Activated T-helper 17 cell treated with anti-CD3 and anti-CD28 coated beads, Interleukin-2, amount 50 U/mL, for 72 hours (primary cell): ENCODE data around the gene XRN2. TPM values are rescaled to one million over a fixed set of nuclear protein-coding genes. Genes with fewer than 3 reads are reported as not detected.
"Not testable (repeated sequence)": the region's sequence is repeated elsewhere in the genome, so short reads cannot be mapped to it uniquely, and the experiment has no call there.

Experiments
- ATAC-seq: fragments of 150-1000 bp; cut with Tn5 transposase; replicated peaks from 2 replicates; pipeline ENCODE4 v1.10.0; 2021; ENCODE audit warnings: mild to moderate bottlenecking, moderate library complexity
- H3K27ac Mint-ChIP-seq: one replicate; pipeline ENCODE4 v1.8.0; 2022; ENCODE audit warnings: mixed read lengths
- H3K27me3 Mint-ChIP-seq: one replicate; pipeline ENCODE4 v1.8.0; 2022; ENCODE audit warnings: mixed read lengths
- H3K36me3 Mint-ChIP-seq: one replicate; pipeline ENCODE4 v1.8.0; 2022; ENCODE audit warnings: low read depth, mild to moderate bottlenecking, mixed read lengths
- H3K4me1 Mint-ChIP-seq: one replicate; pipeline ENCODE4 v1.8.0; 2022; ENCODE audit warnings: mixed read lengths
- H3K4me3 Mint-ChIP-seq: one replicate; pipeline ENCODE4 v1.8.0; 2022; ENCODE audit warnings: mild to moderate bottlenecking, mixed read lengths
- H3K9me3 Mint-ChIP-seq: one replicate; pipeline ENCODE4 v1.8.0; 2022; ENCODE audit warnings: mixed read lengths
- total RNA-seq, 2 donors: library from RNA; stranded (reverse); gene quantifications; one replicate each; pipeline ENCODE4 v1.2.3, GENCODE V29; 2022

XRN2 gene
- total RNA-seq, 2 donors from 2014 or later = 42.9 to 82.3 TPM

GRCh38 chr20:21353236-21353635 is 50.1 kb downstream of the XRN2 start:
- no peak overlapping the region for H3K4me3 Mint-ChIP-seq
- no peaks in the 10 kb centered on the region for H3K27me3 Mint-ChIP-seq
- H3K9me3 Mint-ChIP-seq = no peaks in the 10 kb centered on the region
- peaks cover 81% of the 10 kb centered on the region for H3K36me3 Mint-ChIP-seq
- no peak for ATAC-seq
- no peak overlapping the region for H3K27ac Mint-ChIP-seq
- H3K4me1 Mint-ChIP-seq = no peaks in the 10 kb centered on the region

- no peaks in the 10 kb centered on the region for H3K4me1 Mint-ChIP-seq
- H3K27me3 Mint-ChIP-seq = no peaks in the 10 kb centered on the region
- H3K27ac Mint-ChIP-seq = no peak overlapping the region
- H3K9me3 Mint-ChIP-seq = no peaks in the 10 kb centered on the region
- H3K4me3 Mint-ChIP-seq = no peak overlapping the region
- H3K36me3 Mint-ChIP-seq = peaks cover 81% of the 10 kb centered on the region
- no peak for ATAC-seq
These were observed 52.9 kb downstream of the XRN2 start for GRCh38 chr20:21355981-21356380.

GRCh38 chr20:21356386-21356785 is 53.3 kb downstream of the XRN2 start:
- peaks cover 81% of the 10 kb centered on the region for H3K36me3 Mint-ChIP-seq
- H3K4me3 Mint-ChIP-seq = no peak overlapping the region
- no peak for ATAC-seq

GRCh38 chr20:21357844-21358243 is 54.7 kb downstream of the XRN2 start:
- no peak for ATAC-seq
- Mint-ChIP-seq H3K4me1 (peaks cover 5% of the 10 kb centered on the region), H3K27me3 (no peaks in the 10 kb centered on the region), H3K9me3 (no peaks in the 10 kb centered on the region), H3K36me3 (peaks cover 90% of the 10 kb centered on the region), H3K4me3 (no peak overlapping the region), H3K27ac (no peak overlapping the region)

More at GRCh38 chr20:21356386-21356785, 53.3 kb downstream of the XRN2 start:
- Mint-ChIP-seq H3K9me3 (no peaks in the 10 kb centered on the region), H3K4me1 (no peaks in the 10 kb centered on the region), H3K27ac (no peak overlapping the region), H3K27me3 (no peaks in the 10 kb centered on the region)

GRCh38 chr20:21358737-21359136 is 55.6 kb downstream of the XRN2 start:
- Mint-ChIP-seq H3K27me3 (no peaks in the 10 kb centered on the region), H3K4me3 (no peak overlapping the region), H3K4me1 (peaks cover 5% of the 10 kb centered on the region), H3K27ac (no peak overlapping the region), H3K36me3 (peaks cover 99% of the 10 kb centered on the region), H3K9me3 (no peaks in the 10 kb centered on the region)
- ATAC-seq = no peak

- H3K9me3 Mint-ChIP-seq = no peaks in the 10 kb centered on the region
- H3K27ac Mint-ChIP-seq = peak overlapping the region; percentile 23
- no peak for ATAC-seq
- H3K4me3 Mint-ChIP-seq = no peak overlapping the region
- H3K4me1 Mint-ChIP-seq = peaks cover 5% of the 10 kb centered on the region
- no peaks in the 10 kb centered on the region for H3K27me3 Mint-ChIP-seq
- peaks cover 99% of the 10 kb centered on the region for H3K36me3 Mint-ChIP-seq
These were observed 57.6 kb downstream of the XRN2 start for GRCh38 chr20:21360705-21361104.

- peaks cover 96% of the 10 kb centered on the region for H3K36me3 Mint-ChIP-seq
- ATAC-seq = no peak
- no peaks in the 10 kb centered on the region for H3K27me3 Mint-ChIP-seq
- H3K27ac Mint-ChIP-seq = no peak overlapping the region
- no peaks in the 10 kb centered on the region for H3K9me3 Mint-ChIP-seq
- peaks cover 5% of the 10 kb centered on the region for H3K4me1 Mint-ChIP-seq
- H3K4me3 Mint-ChIP-seq = no peak overlapping the region
These were observed 58.1 kb downstream of the XRN2 start for GRCh38 chr20:21361266-21361665.

GRCh38 chr20:21364413-21364812 is 61.3 kb downstream of the XRN2 start:
- no peak overlapping the region for H3K4me3 Mint-ChIP-seq
- H3K4me1 Mint-ChIP-seq = peaks cover 10% of the 10 kb centered on the region
- peaks cover 96% of the 10 kb centered on the region for H3K36me3 Mint-ChIP-seq
- H3K9me3 Mint-ChIP-seq = no peaks in the 10 kb centered on the region
- no peak overlapping the region for H3K27ac Mint-ChIP-seq
- H3K27me3 Mint-ChIP-seq = no peaks in the 10 kb centered on the region
- no peak for ATAC-seq

- no peak for ATAC-seq
- Mint-ChIP-seq H3K27me3 (no peaks in the 10 kb centered on the region), H3K36me3 (peaks cover 96% of the 10 kb centered on the region), H3K9me3 (no peaks in the 10 kb centered on the region), H3K4me1 (peaks cover 10% of the 10 kb centered on the region), H3K27ac (no peak overlapping the region), H3K4me3 (no peak overlapping the region)
These were observed 62.6 kb downstream of the XRN2 start for GRCh38 chr20:21365771-21366170.

- H3K4me1 Mint-ChIP-seq, ATAC-seq, H3K27ac Mint-ChIP-seq, H3K9me3 Mint-ChIP-seq, H3K27me3 Mint-ChIP-seq, H3K4me3 Mint-ChIP-seq: not testable (repeated sequence)
- peaks cover 95% of the 10 kb centered on the region for H3K36me3 Mint-ChIP-seq
These were observed 63.1 kb downstream of the XRN2 start for GRCh38 chr20:21366273-21366672.

GRCh38 chr20:21368791-21369190 is 65.7 kb downstream of the XRN2 start:
- no peaks in the 10 kb centered on the region for H3K27me3 Mint-ChIP-seq
- no peak overlapping the region for H3K4me3 Mint-ChIP-seq
- peaks cover 9% of the 10 kb centered on the region for H3K4me1 Mint-ChIP-seq
- no peaks in the 10 kb centered on the region for H3K9me3 Mint-ChIP-seq
- peaks cover 94% of the 10 kb centered on the region for H3K36me3 Mint-ChIP-seq
- no peak for ATAC-seq
- no peak overlapping the region for H3K27ac Mint-ChIP-seq

- no peak for ATAC-seq
- no peak overlapping the region for H3K27ac Mint-ChIP-seq
- H3K4me3 Mint-ChIP-seq = no peak overlapping the region
- peaks cover 10% of the 10 kb centered on the region for H3K4me1 Mint-ChIP-seq
- no peaks in the 10 kb centered on the region for H3K27me3 Mint-ChIP-seq
- no peaks in the 10 kb centered on the region for H3K9me3 Mint-ChIP-seq
- H3K36me3 Mint-ChIP-seq = peaks cover 92% of the 10 kb centered on the region
These were observed 68.1 kb downstream of the XRN2 start for GRCh38 chr20:21371193-21371592.

- Mint-ChIP-seq H3K36me3 (peaks cover 92% of the 10 kb centered on the region), H3K4me1 (peaks cover 10% of the 10 kb centered on the region), H3K27me3 (no peaks in the 10 kb centered on the region), H3K4me3 (no peak overlapping the region), H3K9me3 (no peaks in the 10 kb centered on the region), H3K27ac (no peak overlapping the region)
- ATAC-seq = no peak
These were observed 68.9 kb downstream of the XRN2 start for GRCh38 chr20:21372016-21372415.

GRCh38 chr20:21373436-21373835 is 70.3 kb downstream of the XRN2 start:
- Mint-ChIP-seq H3K9me3 (no peaks in the 10 kb centered on the region), H3K27me3 (no peaks in the 10 kb centered on the region), H3K27ac (no peak overlapping the region), H3K36me3 (peaks cover 91% of the 10 kb centered on the region), H3K4me1 (peaks cover 10% of the 10 kb centered on the region), H3K4me3 (no peak overlapping the region)
- ATAC-seq = no peak

GRCh38 chr20:21376626-21377025 is 73.5 kb downstream of the XRN2 start:
- peaks cover 5% of the 10 kb centered on the region for H3K4me1 Mint-ChIP-seq
- H3K9me3 Mint-ChIP-seq = no peaks in the 10 kb centered on the region
- no peak for ATAC-seq
- H3K36me3 Mint-ChIP-seq = peaks cover 92% of the 10 kb centered on the region
- H3K27me3 Mint-ChIP-seq = no peaks in the 10 kb centered on the region
- no peak overlapping the region for H3K27ac Mint-ChIP-seq
- no peak overlapping the region for H3K4me3 Mint-ChIP-seq

GRCh38 chr20:21377701-21378100 is 74.6 kb downstream of the XRN2 start:
- ATAC-seq = no peak

More at GRCh38 chr20:21377701-21378100, 74.6 kb downstream of the XRN2 start:
- Mint-ChIP-seq H3K4me3 (no peak overlapping the region), H3K4me1 (peaks cover 5% of the 10 kb centered on the region), H3K27me3 (no peaks in the 10 kb centered on the region), H3K36me3 (peaks cover 93% of the 10 kb centered on the region), H3K27ac (no peak overlapping the region), H3K9me3 (no peaks in the 10 kb centered on the region)
